Measurements from ENCODE around the gene LAMC1.

GRCh38 chr1:183004141-183004540 lies 19.1 kb upstream of the LAMC1 start:
- TF ChIP-seq CTCF (IDR thresholded peaks at IDR 0.05; ENCODE audit: poor library complexity) (no peak), EZH2 (IDR thresholded peaks at IDR 0.05; ENCODE audit: borderline replicate concordance) (no peak)

Data from hepatocyte (in vitro differentiated cells).